HG02938 (cell line): Measurements from ENCODE around the gene CAPN9.

ENCODE experiments used
- ATAC-seq: cut with Tn5 transposase; IDR thresholded peaks from one replicate; pipeline ENCODE4 v1.9.1; 2021; ENCODE audit warnings: mild to moderate bottlenecking, moderate library complexity; ENCODE audit not compliant: unreplicated experiment

The CAPN9 gene

GRCh38 chr1:230794871-230795605, 47.9 kb downstream of the CAPN9 start:
- no peak for ATAC-seq

GRCh38 chr1:230796626-230797025, 49.4 kb downstream of the CAPN9 start:
- no peak for ATAC-seq

- ATAC-seq = no peak
Observed at GRCh38 chr1:230797376-230797920, 50.3 kb downstream of the CAPN9 start.

- ATAC-seq = no peak
Observed at GRCh38 chr1:230797942-230798365, 50.8 kb downstream of the CAPN9 start.

- no peak for ATAC-seq
Observed at GRCh38 chr1:230798491-230798890, 51.3 kb downstream of the CAPN9 start.

GRCh38 chr1:230800891-230801840, 54.0 kb downstream of the CAPN9 start:
- no peak for ATAC-seq

- ATAC-seq = no peak
Observed at GRCh38 chr1:230804396-230804795, 57.2 kb downstream of the CAPN9 start.

GRCh38 chr1:230806552-230806951, 59.4 kb downstream of the CAPN9 start:
- ATAC-seq = no peak

GRCh38 chr1:230807029-230807428, 59.8 kb downstream of the CAPN9 start:
- ATAC-seq = no peak

GRCh38 chr1:230807561-230808280, 60.5 kb downstream of the CAPN9 start:
- no peak for ATAC-seq

- ATAC-seq = no peak
Observed at GRCh38 chr1:230808281-230808872, 61.2 kb downstream of the CAPN9 start.

GRCh38 chr1:230809256-230809990, 62.2 kb downstream of the CAPN9 start:
- ATAC-seq = no peak

- ATAC-seq = no peak
Observed at GRCh38 chr1:230812568-230812967, 65.4 kb downstream of the CAPN9 start.

GRCh38 chr1:230814949-230815692, 67.9 kb downstream of the CAPN9 start:
- ATAC-seq = no peak

GRCh38 chr1:230816018-230816417, 68.8 kb downstream of the CAPN9 start:
- ATAC-seq = no peak

- ATAC-seq = no peak
Observed at GRCh38 chr1:230818367-230818766, 71.2 kb downstream of the CAPN9 start.

GRCh38 chr1:230818901-230819300, 71.7 kb downstream of the CAPN9 start:
- ATAC-seq = no peak

- no peak for ATAC-seq
Observed at GRCh38 chr1:230819976-230820375, 72.8 kb downstream of the CAPN9 start.

GRCh38 chr1:230820568-230820967, 73.4 kb downstream of the CAPN9 start:
- ATAC-seq = no peak
